A549 (cell line): ENCODE measurements around the gene MYOC.

Experiments
- ESRRA ChIP-seq: fragments of 150-350 bp; IDR thresholded peaks from 2 replicates; pipeline ENCODE4 v1.6.1; 2014; ENCODE audit warnings: mild to moderate bottlenecking, low read length, borderline replicate concordance
- HDAC2 ChIP-seq: fragments of 200-600 bp; sonication (generic); IDR thresholded peaks from 2 replicates; pipeline ENCODE4 v1.6.1; 2016
- MAZ ChIP-seq: fragments of 150-350 bp; IDR thresholded peaks from 2 replicates; pipeline ENCODE4 v1.6.1; 2014; ENCODE audit warnings: antibody characterized with exemption, low read depth, low read length, borderline replicate concordance
- NFE2L2 ChIP-seq: fragments of 150-350 bp; conservative IDR thresholded peaks from 2 replicates; pipeline ENCODE4 v1.6.1; 2014; ENCODE audit warnings: low read length
- NR3C1 ChIP-seq: fragments of >200 bp; sonication (Bioruptor Twin); formaldehyde crosslinking; IDR thresholded peaks from 3 replicates; pipeline ENCODE4 v1.6.1; 2017
- POLR2AphosphoS2 ChIP-seq: conservative IDR thresholded peaks from 2 replicates; pipeline ENCODE4 v1.6.1; 2012; ENCODE audit warnings: low read length, improper control_type of control experiment, inconsistent platforms
- RAD21 ChIP-seq, 2 experiments: fragments of >200 bp in 1 of 2; sonication (Bioruptor Twin) in 1 of 2; formaldehyde crosslinking in 1 of 2; IDR thresholded peaks in 1 of 2; conservative IDR thresholded peaks in 1 of 2; 2 replicates in 1 of 2; 3 replicates in 1 of 2; pipeline ENCODE4 v1.6.1; 2012 to 2018; ENCODE audit warnings: inconsistent platforms in 1 of 2
- TF ChIP-seq, protein P1 (sequence below): fragments of >200 bp; sonication (Bioruptor Twin); formaldehyde crosslinking; IDR thresholded peaks from 3 replicates; pipeline ENCODE4 v1.5.1; 2016

DNA sequence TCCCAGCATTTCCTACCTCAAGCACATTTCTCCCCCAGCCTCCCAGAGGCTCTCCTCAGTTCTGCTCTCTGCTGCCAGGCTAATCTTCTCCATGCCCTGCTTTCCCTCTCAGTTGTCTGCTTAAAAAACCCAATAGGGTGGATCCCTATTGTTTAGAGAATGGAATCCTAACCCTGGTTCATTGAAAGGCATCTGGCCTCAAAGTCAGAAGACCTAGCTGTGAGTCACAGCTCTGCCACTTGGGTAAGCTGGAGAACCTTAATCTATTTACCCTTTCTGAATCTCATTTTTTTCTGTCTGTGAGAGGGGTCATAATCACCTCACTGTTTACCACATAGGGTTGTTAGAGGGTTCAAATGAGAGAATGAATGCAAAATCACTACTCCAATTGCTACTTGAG is 12.5 kb upstream of the MYOC start:
- TF ChIP-seq POLR2AphosphoS2: no peak
- TF ChIP-seq, protein P1, sequence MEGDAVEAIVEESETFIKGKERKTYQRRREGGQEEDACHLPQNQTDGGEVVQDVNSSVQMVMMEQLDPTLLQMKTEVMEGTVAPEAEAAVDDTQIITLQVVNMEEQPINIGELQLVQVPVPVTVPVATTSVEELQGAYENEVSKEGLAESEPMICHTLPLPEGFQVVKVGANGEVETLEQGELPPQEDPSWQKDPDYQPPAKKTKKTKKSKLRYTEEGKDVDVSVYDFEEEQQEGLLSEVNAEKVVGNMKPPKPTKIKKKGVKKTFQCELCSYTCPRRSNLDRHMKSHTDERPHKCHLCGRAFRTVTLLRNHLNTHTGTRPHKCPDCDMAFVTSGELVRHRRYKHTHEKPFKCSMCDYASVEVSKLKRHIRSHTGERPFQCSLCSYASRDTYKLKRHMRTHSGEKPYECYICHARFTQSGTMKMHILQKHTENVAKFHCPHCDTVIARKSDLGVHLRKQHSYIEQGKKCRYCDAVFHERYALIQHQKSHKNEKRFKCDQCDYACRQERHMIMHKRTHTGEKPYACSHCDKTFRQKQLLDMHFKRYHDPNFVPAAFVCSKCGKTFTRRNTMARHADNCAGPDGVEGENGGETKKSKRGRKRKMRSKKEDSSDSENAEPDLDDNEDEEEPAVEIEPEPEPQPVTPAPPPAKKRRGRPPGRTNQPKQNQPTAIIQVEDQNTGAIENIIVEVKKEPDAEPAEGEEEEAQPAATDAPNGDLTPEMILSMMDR: no peak
- no peak for TF ChIP-seq NFE2L2
- TF ChIP-seq HDAC2: no peak
- no peak for TF ChIP-seq MAZ
- TF ChIP-seq RAD21 (conservative IDR thresholded peaks at IDR 0.05 in 1 of 2, IDR thresholded peaks at IDR 0.05 in 1 of 2): no peak
- no peak for TF ChIP-seq NR3C1
- TF ChIP-seq ESRRA: no peak
